IPS-15b (cell line): ENCODE data around the gene STK33.

Source experiments
- H3K27me3 ChIP-seq: one replicate; pipeline ENCODE4 v1.6.1; 2013; ENCODE audit warnings: low read length; ENCODE audit not compliant: control insufficient read depth, insufficient read depth
- H3K36me3 ChIP-seq: one replicate; pipeline ENCODE4 v1.6.1; 2013; ENCODE audit warnings: low read length; ENCODE audit not compliant: control insufficient read depth, insufficient read depth
- H3K4me1 ChIP-seq: one replicate; pipeline ENCODE4 v1.6.1; 2013; ENCODE audit warnings: mild to moderate bottlenecking, low read length; ENCODE audit not compliant: control insufficient read depth, insufficient read depth
- H3K4me3 ChIP-seq: one replicate; pipeline ENCODE4 v1.5.1; 2013; ENCODE audit warnings: low read depth, low read length
- H3K9ac ChIP-seq: one replicate; pipeline ENCODE4 v1.6.1; 2013; ENCODE audit warnings: low read depth, mild to moderate bottlenecking, low read length
- H3K9me3 ChIP-seq: one replicate; pipeline ENCODE4 v1.6.1; 2013; ENCODE audit warnings: mild to moderate bottlenecking, low read length; ENCODE audit not compliant: control insufficient read depth, insufficient read depth

The STK33 gene

DNA sequence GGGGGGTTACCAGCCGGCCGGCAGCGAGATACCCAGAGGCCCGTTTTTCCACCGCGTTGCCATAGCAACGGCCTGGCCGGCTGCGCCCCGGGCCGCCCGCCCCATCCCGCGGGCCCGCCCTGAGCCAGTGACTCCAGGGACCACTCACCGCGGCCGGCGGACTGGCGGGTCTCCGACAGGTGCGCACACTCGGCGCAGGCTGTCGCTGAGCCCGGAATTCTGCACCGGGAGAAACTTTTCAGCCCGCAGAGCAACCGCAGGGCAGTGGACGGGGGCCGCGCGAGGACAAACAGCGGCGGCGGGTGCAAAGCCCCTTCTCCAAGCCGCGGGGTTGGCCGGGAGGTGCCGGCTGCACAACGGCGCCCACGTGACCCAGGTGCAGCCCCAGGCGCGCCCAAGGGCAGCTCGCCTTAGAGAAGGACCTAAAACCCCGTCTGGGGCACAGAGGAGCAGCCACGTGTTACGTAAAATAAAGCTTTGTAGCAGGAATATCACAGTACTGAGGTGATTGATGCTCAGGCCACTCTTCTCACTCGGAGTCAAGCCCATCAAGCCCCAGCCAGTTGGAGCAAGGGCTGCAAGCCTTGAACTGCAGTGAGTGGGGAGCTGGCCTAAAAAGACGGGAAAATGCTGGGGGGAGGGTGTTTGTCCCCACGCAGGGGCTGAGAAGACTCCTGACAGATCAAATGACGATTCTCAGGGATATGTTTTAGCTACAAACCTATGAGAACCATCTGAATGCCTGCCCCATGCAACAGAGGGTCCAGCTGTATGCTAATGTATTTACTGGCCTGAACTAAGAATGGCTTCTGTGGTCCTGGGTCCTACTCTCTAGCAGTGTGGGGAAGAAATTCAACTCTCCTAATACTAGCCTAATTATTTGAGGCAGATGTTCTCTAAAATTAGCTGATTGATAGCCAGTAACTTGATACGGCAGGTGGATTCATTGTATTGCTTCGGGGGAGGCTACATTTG, at the start of gene STK33:
Gene STK33, minus strand, starts transcription at position 294 of the 975 bp plus-strand sequence. CDS start 119,323 bp downstream, outside the sequence.
- Histone ChIP-seq H3K36me3 (no peaks in the 10 kb centered on the region), H3K27me3 (no peaks in the 10 kb centered on the region), H3K4me3 (peak within 1 kb of the TSS; percentile 83), H3K4me1 (no peaks in the 10 kb centered on the region), H3K9ac (peak within 1 kb of the TSS; percentile 89), H3K9me3 (no peaks in the 10 kb centered on the region)

DNA sequence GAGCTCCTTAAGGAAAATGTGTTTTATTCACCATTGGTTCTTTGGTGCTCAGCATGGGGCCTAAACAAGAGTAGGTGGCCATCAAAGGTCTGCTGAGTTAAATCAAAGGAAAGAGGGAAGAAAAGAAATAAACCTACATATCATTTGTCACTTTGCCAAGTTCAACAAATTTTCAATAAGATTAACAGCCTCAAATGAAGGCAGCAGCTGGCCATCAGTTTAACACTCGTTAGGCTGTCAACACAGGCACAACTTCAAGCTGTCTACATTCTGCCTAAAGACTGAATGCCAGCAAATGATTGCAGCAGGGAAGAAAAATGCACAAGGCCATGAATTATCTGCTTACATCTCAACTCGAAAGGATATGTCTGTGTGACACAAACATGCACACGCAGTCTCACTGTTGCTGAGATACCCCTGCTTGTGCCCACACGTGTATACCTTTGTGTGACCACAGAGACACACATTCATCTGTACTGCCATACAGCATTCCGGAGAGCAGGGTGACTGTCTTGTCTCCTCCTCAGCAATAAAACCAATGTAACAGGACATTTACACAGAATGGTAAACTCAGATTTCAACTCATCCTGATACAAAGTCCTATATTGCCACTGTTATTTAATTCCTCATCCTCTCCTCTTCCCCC, 48.3 kb upstream of the STK33 start:
- Histone ChIP-seq H3K9me3 (no peaks in the 10 kb centered on the region), H3K4me1 (peaks cover 8% of the 10 kb centered on the region), H3K9ac (no peak overlapping the region), H3K4me3 (no peak overlapping the region), H3K27me3 (no peaks in the 10 kb centered on the region), H3K36me3 (peaks cover 4% of the 10 kb centered on the region)

DNA sequence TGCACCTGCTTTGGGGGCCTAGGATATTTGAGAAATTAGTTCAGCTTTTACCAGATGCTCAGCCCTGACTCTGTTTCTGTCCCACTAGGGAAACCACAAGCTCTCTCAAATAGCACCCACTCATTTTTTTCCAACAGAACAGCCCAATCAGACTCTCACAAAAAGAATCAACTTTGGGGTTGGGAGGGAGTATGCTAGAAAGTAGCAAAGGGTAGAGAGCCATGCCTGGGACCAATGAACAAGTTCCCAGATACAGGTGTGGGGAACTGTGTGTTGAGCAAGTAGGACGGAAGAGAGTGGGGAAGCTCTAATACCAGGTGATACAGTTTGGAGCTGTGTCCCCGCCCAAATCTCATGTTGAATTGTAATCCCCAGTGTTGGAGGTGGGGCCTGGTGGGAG, 47.3 kb upstream of the STK33 start:
- Histone ChIP-seq H3K4me1 (peaks cover 8% of the 10 kb centered on the region), H3K9me3 (no peaks in the 10 kb centered on the region), H3K4me3 (no peak overlapping the region), H3K27me3 (no peaks in the 10 kb centered on the region), H3K9ac (no peak overlapping the region), H3K36me3 (peaks cover 4% of the 10 kb centered on the region)

DNA sequence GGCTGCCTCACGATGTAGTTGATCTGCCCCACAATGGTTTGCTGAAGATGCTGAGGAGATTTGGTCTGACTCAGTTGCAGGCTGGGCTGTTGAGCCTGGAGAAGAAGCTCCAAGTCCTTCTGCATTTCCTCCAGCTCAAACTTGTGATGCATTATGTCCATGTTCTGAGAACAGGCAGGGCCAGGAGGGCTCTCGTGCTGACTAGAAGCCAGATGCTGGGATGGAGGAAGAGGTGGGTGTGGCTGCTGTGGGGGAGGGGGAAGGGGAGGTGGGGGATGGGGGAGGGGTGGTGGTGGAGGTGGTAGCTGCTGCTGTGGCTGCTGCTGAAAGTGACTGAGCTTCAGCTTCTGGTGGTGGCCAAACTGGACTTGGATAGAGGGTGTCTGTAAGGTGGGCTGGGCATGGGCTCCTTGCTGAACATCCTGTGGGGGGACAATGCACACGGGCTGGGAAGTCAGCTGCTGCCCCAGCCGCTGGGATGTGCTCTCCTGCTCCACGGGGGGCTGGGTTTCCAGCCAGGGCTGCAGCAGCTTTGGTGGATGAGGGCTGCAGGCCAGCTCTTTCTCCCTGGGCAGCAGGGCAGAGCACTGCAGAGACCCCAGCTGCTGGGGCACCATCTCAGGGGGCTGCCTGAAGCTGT, 46.4 kb upstream of the STK33 start:
- Histone ChIP-seq H3K4me1 (peaks cover 8% of the 10 kb centered on the region), H3K36me3 (peaks cover 4% of the 10 kb centered on the region)

DNA sequence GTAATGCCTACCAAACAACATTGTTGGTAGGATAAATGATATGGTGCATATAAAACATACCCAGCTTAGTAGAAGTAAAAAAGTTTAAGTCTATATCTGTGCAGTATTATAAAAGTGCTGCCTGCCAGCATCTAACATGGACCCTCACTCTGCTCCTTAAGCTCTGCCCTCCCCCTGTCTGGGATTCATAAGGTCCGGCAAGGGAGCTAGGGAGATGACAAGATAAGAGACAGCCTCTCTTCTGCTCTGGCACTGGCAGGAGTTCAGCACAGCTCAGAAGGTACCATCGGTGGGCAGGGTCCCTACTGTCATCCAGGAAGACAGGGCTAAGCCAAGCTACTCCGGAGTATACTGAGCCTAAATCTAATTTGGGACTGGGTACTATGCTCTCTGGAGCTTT, 45.6 kb upstream of the STK33 start:
- Histone ChIP-seq H3K4me3 (no peak overlapping the region), H3K4me1 (peaks cover 8% of the 10 kb centered on the region), H3K9me3 (no peaks in the 10 kb centered on the region), H3K36me3 (peaks cover 3% of the 10 kb centered on the region), H3K9ac (no peak overlapping the region), H3K27me3 (no peaks in the 10 kb centered on the region)

More for the DNA sequence above, 46.4 kb upstream of the STK33 start:
- Histone ChIP-seq H3K27me3 (no peaks in the 10 kb centered on the region), H3K9me3 (no peaks in the 10 kb centered on the region), H3K9ac (no peak overlapping the region), H3K4me3 (peak overlapping the region; percentile 39)

DNA sequence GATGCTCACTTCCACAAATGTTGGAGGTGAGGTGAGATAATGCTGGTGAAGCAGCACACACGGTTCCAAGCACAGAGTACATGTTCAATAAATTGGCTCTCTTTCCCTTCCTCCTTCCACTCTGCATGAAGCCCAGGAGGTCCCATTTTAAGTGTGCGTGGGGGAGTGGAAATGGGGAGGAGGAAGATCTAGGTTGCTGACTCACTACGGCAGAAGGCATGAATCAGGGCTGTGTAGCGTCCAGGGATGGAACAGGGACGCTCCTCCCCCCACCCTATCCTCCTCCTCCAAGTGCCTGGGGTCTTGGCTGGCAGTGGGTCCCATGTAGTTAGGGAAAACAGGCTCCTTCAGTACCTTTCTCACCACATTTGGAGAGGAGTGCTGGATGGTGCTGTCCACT, 44.3 kb upstream of the STK33 start:
- no peaks in the 10 kb centered on the region for H3K27me3 ChIP-seq
- no peaks in the 10 kb centered on the region for H3K9me3 ChIP-seq
- H3K4me3 ChIP-seq = no peak overlapping the region
- peaks cover 3% of the 10 kb centered on the region for H3K36me3 ChIP-seq
- no peak overlapping the region for H3K9ac ChIP-seq
- peaks cover 8% of the 10 kb centered on the region for H3K4me1 ChIP-seq

DNA sequence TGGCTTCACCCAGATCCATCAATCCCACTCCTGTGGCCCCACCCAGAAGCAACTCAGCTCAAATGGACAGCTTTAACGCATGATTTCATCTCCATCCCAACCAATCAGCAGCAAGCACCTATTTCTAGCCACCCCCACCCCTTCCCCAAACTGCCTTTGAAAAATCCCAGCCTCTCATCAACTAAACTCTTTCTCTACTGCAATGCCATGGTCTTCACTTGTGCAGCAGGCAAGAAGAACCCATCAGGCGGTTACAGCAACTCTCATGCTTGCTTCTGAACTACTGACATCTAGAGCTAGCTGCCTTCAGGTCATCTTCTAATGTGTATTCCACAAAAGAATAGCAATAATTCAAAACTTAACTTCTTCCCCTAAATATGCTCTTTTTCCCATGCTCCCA, 42.1 kb upstream of the STK33 start:
- no peak overlapping the region for H3K9ac ChIP-seq
- H3K9me3 ChIP-seq = no peaks in the 10 kb centered on the region
- peaks cover 6% of the 10 kb centered on the region for H3K4me1 ChIP-seq
- H3K4me3 ChIP-seq = no peak overlapping the region
- no peaks in the 10 kb centered on the region for H3K27me3 ChIP-seq
- H3K36me3 ChIP-seq = peaks cover 3% of the 10 kb centered on the region

DNA sequence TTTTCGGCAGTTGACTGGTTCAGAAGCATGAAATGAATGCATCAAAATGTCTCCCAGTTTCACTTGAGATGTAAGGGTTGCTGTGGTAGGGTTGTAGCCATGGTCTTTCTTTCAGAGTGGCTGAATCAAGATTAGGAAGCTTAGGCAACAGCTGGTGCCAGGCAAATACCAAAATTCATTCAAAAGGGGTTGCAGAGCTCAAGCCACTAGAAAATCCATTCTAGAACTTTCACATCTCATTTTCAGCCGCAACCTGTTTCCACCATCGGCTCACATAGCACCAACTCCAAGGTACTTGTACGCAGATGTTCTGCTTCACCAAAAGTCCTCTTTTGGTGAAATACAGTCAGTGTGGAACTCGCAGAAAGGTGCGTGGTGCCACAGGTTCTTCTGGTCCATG, 40.5 kb upstream of the STK33 start:
- H3K36me3 ChIP-seq = peaks cover 3% of the 10 kb centered on the region
- no peaks in the 10 kb centered on the region for H3K4me1 ChIP-seq
- no peaks in the 10 kb centered on the region for H3K9me3 ChIP-seq
- no peak overlapping the region for H3K4me3 ChIP-seq
- H3K9ac ChIP-seq = no peak overlapping the region
- H3K27me3 ChIP-seq = no peaks in the 10 kb centered on the region

DNA sequence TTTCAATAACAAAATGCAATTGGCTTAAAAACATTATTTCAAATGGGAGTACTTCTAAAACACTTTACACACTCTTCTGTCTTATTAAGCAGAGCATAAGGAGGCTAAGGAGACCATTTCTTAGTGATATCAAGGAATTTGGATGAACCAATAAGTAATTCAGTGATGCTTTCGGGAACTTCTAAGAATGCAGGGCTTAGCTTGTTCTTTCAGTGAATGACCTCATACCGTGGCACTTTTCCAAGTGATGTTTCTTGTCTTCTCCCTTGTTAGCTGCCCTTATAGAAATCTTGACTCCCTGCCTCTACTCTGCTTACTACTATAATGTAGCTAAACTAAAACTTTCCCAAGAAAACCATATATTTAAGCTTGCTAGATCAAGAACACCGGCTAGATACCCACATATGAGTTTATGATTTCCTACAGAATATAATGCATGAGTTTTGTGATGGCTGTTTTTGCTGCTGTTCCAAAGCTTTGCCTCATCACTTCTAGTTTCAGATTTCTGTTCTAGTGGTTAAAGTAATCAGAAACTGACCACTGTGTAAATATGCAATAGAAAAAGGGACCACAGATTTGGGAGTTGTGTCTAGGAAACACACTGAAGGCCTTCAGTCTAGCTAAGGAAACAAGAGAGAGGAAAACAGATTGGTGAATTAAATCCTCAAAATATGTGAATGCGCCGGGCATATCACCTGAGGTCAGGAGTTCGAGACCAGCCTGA, 37.5 kb upstream of the STK33 start:
- Histone ChIP-seq H3K9me3 (no peaks in the 10 kb centered on the region), H3K4me1 (no peaks in the 10 kb centered on the region), H3K9ac (no peak overlapping the region), H3K4me3 (no peak overlapping the region), H3K36me3 (no peaks in the 10 kb centered on the region), H3K27me3 (no peaks in the 10 kb centered on the region)

DNA sequence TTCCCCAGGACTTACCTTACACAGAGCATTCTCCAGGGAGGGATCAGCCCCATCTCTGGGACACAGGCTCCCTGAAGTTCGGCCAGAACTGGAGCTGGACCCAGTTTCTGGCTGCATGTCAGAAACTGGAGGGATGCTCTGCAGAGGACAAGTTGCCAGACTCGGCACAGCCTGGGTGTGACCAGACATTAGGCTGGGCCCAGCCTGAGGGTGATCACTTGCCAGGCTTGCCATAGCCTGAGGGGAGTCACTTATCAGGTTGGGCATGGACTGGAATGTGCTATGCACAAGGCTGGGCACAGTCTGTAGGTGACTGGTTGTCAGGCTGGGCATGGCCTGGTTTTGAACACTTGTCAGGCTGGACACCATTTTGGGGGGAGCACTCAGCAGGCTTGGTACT, 30.7 kb upstream of the STK33 start:
- Histone ChIP-seq H3K9ac (no peak overlapping the region), H3K27me3 (no peaks in the 10 kb centered on the region), H3K4me3 (no peak overlapping the region), H3K4me1 (no peaks in the 10 kb centered on the region), H3K36me3 (no peaks in the 10 kb centered on the region), H3K9me3 (no peaks in the 10 kb centered on the region)

DNA sequence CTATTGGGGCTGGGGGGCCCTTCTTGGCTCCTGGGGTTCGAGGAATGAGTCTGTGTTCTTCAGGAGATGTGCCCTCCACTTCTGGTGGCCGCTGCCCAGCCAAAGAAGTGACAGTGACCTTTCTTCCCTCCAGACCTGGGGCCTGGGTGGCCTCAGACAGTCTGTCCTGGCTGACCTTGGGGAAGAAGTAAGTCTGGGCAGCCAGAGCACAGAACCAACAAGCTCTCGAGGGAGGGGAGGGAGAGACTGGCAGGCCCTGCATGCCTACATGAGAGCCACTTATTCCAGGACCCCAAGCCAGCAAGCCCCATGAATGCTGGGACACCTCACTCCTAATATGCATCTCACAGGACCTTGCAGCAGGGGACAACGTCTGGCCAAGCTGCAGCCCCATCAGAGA, 27.1 kb upstream of the STK33 start:
- Histone ChIP-seq H3K36me3 (peaks cover 5% of the 10 kb centered on the region), H3K4me3 (no peak overlapping the region), H3K9me3 (no peaks in the 10 kb centered on the region), H3K27me3 (no peaks in the 10 kb centered on the region), H3K9ac (no peak overlapping the region), H3K4me1 (no peaks in the 10 kb centered on the region)
